Endothelial cell (in vitro differentiated cells): ENCODE results near the gene ZFC3H1. TPM values are rescaled to one million over a fixed set of nuclear protein-coding genes. Genes with fewer than 3 reads are reported as not detected.

ENCODE experiments used
- DNase-seq: peaks from one replicate; pipeline ENCODE4 v3.0.0; 2021; ENCODE audit warnings: low spot score
- H3K27ac Mint-ChIP-seq: one replicate; pipeline ENCODE4 v1.8.0; 2021; ENCODE audit warnings: mixed read lengths, inconsistent platforms; ENCODE audit not compliant: unreplicated experiment
- H3K27me3 Mint-ChIP-seq: one replicate; pipeline ENCODE4 v1.8.0; 2021; ENCODE audit warnings: mild to moderate bottlenecking, moderate library complexity, mixed read lengths, inconsistent platforms; ENCODE audit not compliant: unreplicated experiment
- H3K36me3 Mint-ChIP-seq: one replicate; pipeline ENCODE4 v1.8.0; 2021; ENCODE audit warnings: mild to moderate bottlenecking, low read depth, mixed read lengths, inconsistent platforms; ENCODE audit not compliant: unreplicated experiment
- H3K4me1 Mint-ChIP-seq: one replicate; pipeline ENCODE4 v1.8.0; 2021; ENCODE audit warnings: mild to moderate bottlenecking, mixed read lengths, inconsistent platforms; ENCODE audit not compliant: unreplicated experiment
- H3K4me3 Mint-ChIP-seq: one replicate; pipeline ENCODE4 v1.8.0; 2021; ENCODE audit warnings: mild to moderate bottlenecking, mixed read lengths, inconsistent platforms; ENCODE audit not compliant: unreplicated experiment
- H3K9me3 Mint-ChIP-seq: one replicate; pipeline ENCODE4 v1.8.0; 2021; ENCODE audit warnings: mixed read lengths, inconsistent platforms; ENCODE audit not compliant: unreplicated experiment
- total RNA-seq: library from RNA; stranded (reverse); fragmentation: NEBNext Ultra II Directional; extraction: Animal tissue kit (Norgen Biotek cat#: 25700); gene quantifications from one replicate; pipeline ENCODE4 v1.2.1, GENCODE V29; 2021; ENCODE audit not compliant: unreplicated experiment
- TF ChIP-seq, protein P1 (sequence below): fragments of 200-600 bp; sonication (generic); IDR thresholded peaks from one replicate; pipeline ENCODE4 v1.5.0; 2021; ENCODE audit warnings: antibody characterized with exemption; ENCODE audit not compliant: unreplicated experiment

Gene ZFC3H1
- total RNA-seq, 1 donor from 2014 or later = 42.8 TPM

DNA sequence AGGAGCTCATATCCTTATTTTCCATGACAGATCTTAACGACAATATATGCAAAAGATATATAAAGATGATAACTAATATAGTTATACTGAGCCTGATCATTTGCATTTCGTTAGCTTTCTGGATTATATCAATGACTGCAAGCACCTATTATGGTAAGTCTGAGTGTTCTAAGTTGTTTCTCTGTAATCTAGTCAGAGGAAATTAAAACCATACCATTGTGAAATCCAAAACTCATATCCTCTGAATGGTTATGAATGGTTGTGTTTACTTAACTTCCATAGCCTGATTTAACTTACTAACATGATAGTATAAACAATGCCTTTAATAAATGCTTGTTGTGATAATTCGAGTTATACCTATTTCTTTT, 23.0 kb upstream of the ZFC3H1 start:
- TF ChIP-seq, protein P1, sequence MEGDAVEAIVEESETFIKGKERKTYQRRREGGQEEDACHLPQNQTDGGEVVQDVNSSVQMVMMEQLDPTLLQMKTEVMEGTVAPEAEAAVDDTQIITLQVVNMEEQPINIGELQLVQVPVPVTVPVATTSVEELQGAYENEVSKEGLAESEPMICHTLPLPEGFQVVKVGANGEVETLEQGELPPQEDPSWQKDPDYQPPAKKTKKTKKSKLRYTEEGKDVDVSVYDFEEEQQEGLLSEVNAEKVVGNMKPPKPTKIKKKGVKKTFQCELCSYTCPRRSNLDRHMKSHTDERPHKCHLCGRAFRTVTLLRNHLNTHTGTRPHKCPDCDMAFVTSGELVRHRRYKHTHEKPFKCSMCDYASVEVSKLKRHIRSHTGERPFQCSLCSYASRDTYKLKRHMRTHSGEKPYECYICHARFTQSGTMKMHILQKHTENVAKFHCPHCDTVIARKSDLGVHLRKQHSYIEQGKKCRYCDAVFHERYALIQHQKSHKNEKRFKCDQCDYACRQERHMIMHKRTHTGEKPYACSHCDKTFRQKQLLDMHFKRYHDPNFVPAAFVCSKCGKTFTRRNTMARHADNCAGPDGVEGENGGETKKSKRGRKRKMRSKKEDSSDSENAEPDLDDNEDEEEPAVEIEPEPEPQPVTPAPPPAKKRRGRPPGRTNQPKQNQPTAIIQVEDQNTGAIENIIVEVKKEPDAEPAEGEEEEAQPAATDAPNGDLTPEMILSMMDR = no peak
- DNase-seq = no peak
- Mint-ChIP-seq H3K9me3 (no peaks in the 10 kb centered on the region), H3K4me1 (peaks cover 8% of the 10 kb centered on the region), H3K27me3 (no peaks in the 10 kb centered on the region), H3K36me3 (no peaks in the 10 kb centered on the region), H3K4me3 (peak overlapping the region; percentile 97), H3K27ac (peak overlapping the region; percentile 95)

DNA sequence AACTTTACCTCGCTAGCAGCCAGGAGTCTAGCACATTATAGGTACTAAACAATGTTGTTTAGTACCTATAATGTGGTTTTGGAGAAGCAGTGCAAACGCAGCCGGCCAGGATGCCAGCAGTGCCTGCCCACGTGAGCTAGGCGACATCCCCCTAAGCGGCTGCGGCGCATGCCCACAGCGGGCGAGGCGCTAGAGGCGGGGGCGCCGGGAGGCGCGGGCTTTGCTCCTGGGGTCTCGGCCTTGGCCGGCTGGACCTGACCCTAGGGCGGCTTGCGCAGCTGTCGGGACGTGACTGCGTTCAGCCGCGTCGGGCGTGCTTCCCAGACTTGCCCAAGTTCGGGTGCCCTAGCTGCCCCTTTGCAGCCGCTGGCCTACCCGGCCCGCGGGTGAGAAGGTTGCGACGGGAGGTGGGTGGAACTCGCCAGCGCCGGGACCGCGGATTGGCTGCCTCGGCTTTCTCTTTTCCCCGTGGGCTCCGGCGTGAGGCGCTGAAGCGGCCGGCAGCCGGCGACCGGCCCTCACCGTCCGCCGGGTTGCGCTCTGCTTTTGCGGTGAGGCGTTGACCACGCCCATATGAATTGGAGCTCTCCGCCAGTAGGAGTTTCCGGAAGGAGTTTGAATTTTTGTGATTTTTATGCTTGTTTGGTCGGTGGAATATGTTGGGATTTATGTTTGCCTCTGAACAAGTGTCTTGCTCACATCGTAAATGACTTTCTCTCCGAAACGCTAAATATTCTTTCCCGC, 22.4 kb upstream of the ZFC3H1 start, which contains the start of gene TMEM19:
TSS of gene TMEM19 (plus strand) at position 169 of the 744 bp plus-strand sequence. CDS start 599 bp downstream, outside the sequence.
- Mint-ChIP-seq H3K9me3 (no peaks in the 10 kb centered on the region), H3K4me3 (peak within 1 kb of the TSS; percentile 97), H3K4me1 (peaks cover 8% of the 10 kb centered on the region), H3K27ac (peak within 1 kb of the TSS; percentile 95), H3K27me3 (no peaks in the 10 kb centered on the region), H3K36me3 (no peaks in the 10 kb centered on the region)
- TF ChIP-seq, protein P1 = no peak
- DNase-seq = peak; percentile 84

DNA sequence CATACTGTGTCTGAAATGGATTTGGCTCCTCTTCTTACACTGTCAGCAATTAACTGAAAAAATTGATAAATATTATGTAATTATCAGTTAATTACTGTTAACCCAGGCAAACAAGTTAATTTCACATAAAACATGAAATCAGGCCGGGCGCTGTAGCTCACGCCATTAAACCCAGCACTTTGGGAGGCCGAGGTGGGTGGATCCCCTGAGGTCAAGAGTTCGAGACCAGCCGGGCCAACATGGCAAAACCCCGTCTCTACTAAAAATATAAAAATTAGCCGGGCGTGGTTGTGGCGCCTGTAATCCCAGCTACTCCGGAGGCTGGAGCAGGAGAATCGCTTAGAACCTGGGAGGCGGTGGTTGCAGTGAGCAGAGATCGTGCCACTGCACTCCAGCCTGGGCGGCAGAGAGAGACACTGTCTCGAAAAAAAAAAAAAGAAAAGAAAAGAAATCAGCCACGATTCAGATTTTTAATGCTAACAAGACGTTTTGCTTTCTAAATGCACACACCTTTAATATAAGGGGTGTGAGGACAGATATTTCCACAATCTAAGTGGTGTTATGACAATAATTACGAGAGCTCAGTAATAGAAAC, 21.8 kb upstream of the ZFC3H1 start:
- peaks cover 8% of the 10 kb centered on the region for H3K4me1 Mint-ChIP-seq
- no peak overlapping the region for H3K27ac Mint-ChIP-seq
- TF ChIP-seq, protein P1 = no peak
- H3K9me3 Mint-ChIP-seq = no peaks in the 10 kb centered on the region
- no peaks in the 10 kb centered on the region for H3K36me3 Mint-ChIP-seq
- peak overlapping the region; percentile 97 for H3K4me3 Mint-ChIP-seq
- DNase-seq = no peak
- no peaks in the 10 kb centered on the region for H3K27me3 Mint-ChIP-seq

DNA sequence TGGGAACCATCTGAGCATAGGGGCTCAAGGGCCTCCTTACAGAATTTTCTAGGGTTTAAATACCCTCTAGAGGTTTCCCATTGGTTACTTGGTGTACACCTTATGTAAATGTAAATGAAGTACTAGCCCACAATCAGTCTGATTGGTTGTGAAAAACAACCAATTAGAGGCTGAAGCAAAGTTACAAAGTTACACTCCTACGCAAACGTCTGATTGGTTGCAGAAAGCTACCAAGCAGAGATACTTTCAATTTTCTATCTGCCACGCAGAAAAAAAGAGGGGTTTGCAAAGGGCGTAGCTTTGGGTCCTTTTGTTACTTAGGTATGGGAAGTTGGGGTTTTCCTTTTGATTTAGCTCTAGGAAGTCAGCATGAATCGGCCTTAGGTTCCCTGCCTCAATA, 20.4 kb upstream of the ZFC3H1 start:
- H3K27me3 Mint-ChIP-seq = no peaks in the 10 kb centered on the region

More for the DNA sequence above, 20.4 kb upstream of the ZFC3H1 start:
- no peak for DNase-seq
- no peaks in the 10 kb centered on the region for H3K9me3 Mint-ChIP-seq
- H3K36me3 Mint-ChIP-seq = no peaks in the 10 kb centered on the region
- no peak overlapping the region for H3K4me3 Mint-ChIP-seq
- H3K27ac Mint-ChIP-seq = no peak overlapping the region
- H3K4me1 Mint-ChIP-seq = peaks cover 8% of the 10 kb centered on the region
- TF ChIP-seq, protein P1 = no peak
